Pancreas (tissue), 10 donors: ENCODE data around the gene CALCOCO2. TPM values are rescaled to one million over a fixed set of nuclear protein-coding genes. Genes with fewer than 3 reads are reported as not detected.

Experiments used
- ATAC-seq, 4 donors: fragments of 200-7000 bp; cut with Tn5 transposase; one replicate each; pipeline versions ENCODE4 v1.8.0 to v1.9.1; 2020; ENCODE audit warnings: mild to moderate bottlenecking in 4 of 4, moderate library complexity in 4 of 4
- DNase-seq, 6 donors: peaks; one replicate each; pipeline ENCODE4 v3.0.0-alpha.2; 2020
- FAIRE-seq: peaks from 2 replicates; lab custom pipeline; 2012; peaks lifted over from hg19 to GRCh38; lab: Jason Lieb, UNC
- H3K27ac ChIP-seq, 4 donors: fragments of 200-600 bp; sonication (generic); 1 replicate in 3 of 4; 2 replicates in 1 of 4; pipeline versions ENCODE4 v1.5.0 to v1.8.0; 2020
- H3K27me3 ChIP-seq, 4 donors: fragments of 200-600 bp; one replicate each; pipeline ENCODE4 v1.8.0; 2021
- H3K36me3 ChIP-seq, 3 donors: fragments of 200-600 bp; sonication (generic) in 1 of 3; one replicate each; pipeline versions ENCODE4 v1.5.0 to v1.8.0; 2020 to 2021
- H3K4me1 ChIP-seq, 3 donors: fragments of 200-600 bp; one replicate each; pipeline ENCODE4 v1.8.0; 2021
- H3K4me3 ChIP-seq, 4 donors: fragments of 200-600 bp; sonication (generic) in 2 of 4; one replicate each; pipeline versions ENCODE4 v1.5.0 to v1.8.0; 2020 to 2021
- H3K9me3 ChIP-seq, 4 donors: fragments of 200-600 bp; one replicate each; pipeline ENCODE4 v1.8.0; 2021
- WGBS, 2 donors: extraction: QIAGEN DNeasy Blood & Tissue Kit; methylation state at CpG; one replicate each; pipeline ENCODE4 v1.1.7; 2013; 5-methylcytosine and 5-hydroxymethylcytosine counted together
- intact Hi-C, 3 donors: fragments of 100-400 bp; cut with DNase I; formaldehyde crosslinking; loops; one replicate each; pipeline versions ENCODE4 v1.11.1 to v1.14.2; 2022
- polyA plus RNA-seq, 2 donors: library from polyadenylated mRNA; stranded (reverse); fragments of 200-250 nt; gene quantifications; one replicate each; pipeline ENCODE4 v1.2.3, GENCODE V29; 2013
- total RNA-seq, 6 donors: library from RNA; stranded (reverse); fragmentation: NEBNext Ultra II Directional in 4 of 6; extraction: Animal tissue kit (Norgen Biotek cat#: 25700) in 4 of 6; gene quantifications; one replicate each; pipeline versions ENCODE4 v1.2.1 to v1.2.4, GENCODE V29; 2021 to 2023
- TF ChIP-seq, protein P1 (sequence below), 4 donors: fragments of 200-600 bp; sonication (generic) in 3 of 4; IDR thresholded peaks; one replicate each; pipeline versions ENCODE4 v1.5.0 to v1.8.0; 2021; ENCODE audit warnings: antibody characterized with exemption in 4 of 4
- donor health status: healthy with polysubstance abuse.
- donor health status: DM: no; HTN: no; CAD: no; lungs with moderate emphysema.
- donor health status: DM: no; HTN: no; CAD: no.
- donor health status: control.
- donor health status: control.
- donor health status: Bipolar disorder and iron deficiency.
- donor health status: DM: yes; HTN: yes; CAD: no.
- donor health status: DM: no; HTN: no; CAD: no.
- donor health status: DM: no; HTN: no; CAD: no.
- donor health status: DM: yes; HTN: yes; CAD: no.

Gene CALCOCO2
- total and polyA plus RNA-seq, 8 donors, result 31.2 to 66.0 (median 57.4) TPM

- intact Hi-C loops, result no loop called here
- ATAC-seq (no peak), DNase-seq (no peak), FAIRE-seq (no peak)
- Histone ChIP-seq H3K9me3 (no peaks in the 10 kb centered on the region), H3K4me1 (peaks cover 0 to 16% (median 4%) of the 10 kb centered on the region in 3 donors), H3K27ac (peak overlapping the region in 1 of 4 donors; percentile 69), H3K4me3 (no peak overlapping the region), H3K27me3 (no peaks in the 10 kb centered on the region), H3K36me3 (peaks cover 0 to 27% (median 3%) of the 10 kb centered on the region in 3 donors)
- TF ChIP-seq, protein P1, sequence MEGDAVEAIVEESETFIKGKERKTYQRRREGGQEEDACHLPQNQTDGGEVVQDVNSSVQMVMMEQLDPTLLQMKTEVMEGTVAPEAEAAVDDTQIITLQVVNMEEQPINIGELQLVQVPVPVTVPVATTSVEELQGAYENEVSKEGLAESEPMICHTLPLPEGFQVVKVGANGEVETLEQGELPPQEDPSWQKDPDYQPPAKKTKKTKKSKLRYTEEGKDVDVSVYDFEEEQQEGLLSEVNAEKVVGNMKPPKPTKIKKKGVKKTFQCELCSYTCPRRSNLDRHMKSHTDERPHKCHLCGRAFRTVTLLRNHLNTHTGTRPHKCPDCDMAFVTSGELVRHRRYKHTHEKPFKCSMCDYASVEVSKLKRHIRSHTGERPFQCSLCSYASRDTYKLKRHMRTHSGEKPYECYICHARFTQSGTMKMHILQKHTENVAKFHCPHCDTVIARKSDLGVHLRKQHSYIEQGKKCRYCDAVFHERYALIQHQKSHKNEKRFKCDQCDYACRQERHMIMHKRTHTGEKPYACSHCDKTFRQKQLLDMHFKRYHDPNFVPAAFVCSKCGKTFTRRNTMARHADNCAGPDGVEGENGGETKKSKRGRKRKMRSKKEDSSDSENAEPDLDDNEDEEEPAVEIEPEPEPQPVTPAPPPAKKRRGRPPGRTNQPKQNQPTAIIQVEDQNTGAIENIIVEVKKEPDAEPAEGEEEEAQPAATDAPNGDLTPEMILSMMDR (IDR thresholded peaks at IDR 0.05), result no peak
- 72 to 89% methylated on average over 3 of the region's 3 CpGs for WGBS, 2 donors
Observed at GRCh38 chr17:48840441-48840840, 9.6 kb downstream of the CALCOCO2 start.

DNA sequence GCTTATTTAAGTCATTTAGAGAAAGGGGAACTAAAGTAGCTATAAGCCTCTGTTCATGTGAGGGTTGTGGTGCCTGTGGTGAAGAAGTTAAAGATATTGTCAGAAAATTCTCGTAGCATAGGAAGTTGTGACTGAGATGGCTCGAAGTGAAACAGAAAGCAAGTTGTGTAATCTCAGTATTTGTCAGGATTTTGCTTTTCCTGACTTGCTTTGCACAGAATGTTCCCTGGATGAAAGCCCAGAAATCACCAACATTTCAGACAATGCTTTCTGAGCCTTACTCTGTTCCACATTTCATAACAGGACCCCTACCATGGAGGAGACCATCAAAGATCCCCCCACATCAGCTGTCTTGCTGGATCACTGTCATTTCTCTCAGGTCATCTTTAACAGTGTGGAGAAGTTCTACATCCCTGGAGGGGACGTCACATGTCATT, 10.6 kb downstream of the CALCOCO2 start:
- Histone ChIP-seq H3K4me3 (no peak overlapping the region), H3K9me3 (no peaks in the 10 kb centered on the region), H3K27me3 (no peaks in the 10 kb centered on the region), H3K27ac (peak overlapping the region in 2 of 4 donors; percentile 64 to 69), H3K36me3 (peaks cover 0 to 35% (median 3%) of the 10 kb centered on the region in 3 donors), H3K4me1 (peaks cover 0 to 16% (median 4%) of the 10 kb centered on the region in 3 donors)
- TF ChIP-seq, protein P1 (IDR thresholded peaks at IDR 0.05), result no peak
- no peak for FAIRE-seq
- intact Hi-C loops, result no loop called here
- ATAC-seq, result peak; percentile 50 to 88 (median 81)
- DNase-seq, result no peak
- 33% methylated on average over 3 of the region's 3 CpGs for WGBS, 2 donors

DNA sequence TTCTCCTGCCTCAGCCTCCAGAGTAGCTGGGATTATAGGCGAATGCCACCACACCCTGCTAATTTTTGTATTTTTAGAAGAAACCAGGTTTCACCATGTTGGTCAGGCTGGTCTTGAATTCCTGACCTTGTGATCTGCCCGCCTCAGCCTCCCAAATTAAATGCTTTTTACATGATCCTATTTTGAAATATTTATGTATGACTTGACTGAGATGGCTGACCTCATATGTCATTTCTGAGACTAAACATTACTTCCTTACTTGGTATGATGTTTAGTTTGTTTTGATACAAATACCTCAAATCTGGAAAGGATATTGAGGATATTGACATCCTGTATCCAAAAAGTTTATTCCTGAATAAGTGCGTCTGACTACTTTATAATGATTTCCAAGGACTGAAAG, 11.9 kb downstream of the CALCOCO2 start:
- FAIRE-seq (no peak), DNase-seq (no peak), ATAC-seq (no peak)
- peaks cover 0 to 16% (median 4%) of the 10 kb centered on the region in 3 donors for H3K4me1 ChIP-seq
- TF ChIP-seq, protein P1 (IDR thresholded peaks at IDR 0.05), result no peak
- peaks cover 0 to 37% (median 3%) of the 10 kb centered on the region in 3 donors for H3K36me3 ChIP-seq
- H3K9me3 ChIP-seq, result no peaks in the 10 kb centered on the region
- no peak overlapping the region for H3K4me3 ChIP-seq
- H3K27me3 ChIP-seq, result no peaks in the 10 kb centered on the region
- intact Hi-C loops, result no loop called here
- 89 to 93% methylated on average over 3 of the region's 3 CpGs for WGBS, 2 donors
- H3K27ac ChIP-seq, result no peak overlapping the region

GRCh38 chr17:48843187-48843900, 12.5 kb downstream of the CALCOCO2 start:
- H3K9me3 ChIP-seq, result no peaks in the 10 kb centered on the region
- H3K27me3 ChIP-seq, result no peaks in the 10 kb centered on the region
- 83 to 84% methylated on average over 6 of the region's 6 CpGs for WGBS, 2 donors
- H3K4me3 ChIP-seq, result no peak overlapping the region
- TF ChIP-seq, protein P1 (IDR thresholded peaks at IDR 0.05), result no peak
- DNase-seq, result no peak
- FAIRE-seq, result no peak
- no peak overlapping the region for H3K27ac ChIP-seq
- no peak for ATAC-seq
- intact Hi-C loops, result no loop called here
- H3K4me1 ChIP-seq, result peaks cover 0 to 16% (median 4%) of the 10 kb centered on the region in 3 donors
- peaks cover 0 to 43% (median 3%) of the 10 kb centered on the region in 3 donors for H3K36me3 ChIP-seq

DNA sequence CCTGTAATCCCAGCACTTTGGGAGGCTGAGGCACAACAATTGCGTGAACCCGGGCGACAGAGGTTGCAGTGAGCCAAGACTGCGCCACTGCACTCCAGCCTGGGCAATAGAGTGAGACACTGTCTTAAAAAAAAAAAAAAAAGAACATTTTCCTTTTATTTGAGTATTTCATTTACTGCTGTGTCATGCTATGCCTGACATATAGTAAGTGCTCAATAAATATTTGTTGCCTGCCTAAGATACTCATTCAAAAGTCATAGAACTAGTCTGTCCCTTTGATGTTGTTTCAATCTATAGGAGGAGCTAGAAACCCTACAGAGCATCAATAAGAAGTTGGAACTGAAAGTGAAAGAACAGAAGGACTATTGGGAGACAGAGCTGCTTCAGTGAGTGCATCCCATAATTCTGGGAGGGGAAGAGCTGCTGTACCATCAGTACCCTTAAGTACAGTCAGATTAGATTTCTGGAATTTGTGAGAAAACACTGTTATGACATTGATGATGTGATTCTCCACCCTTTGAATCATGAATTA, 20.0 kb downstream of the CALCOCO2 start:
- ATAC-seq (no peak), FAIRE-seq (no peak), DNase-seq (no peak)
- no peaks in the 10 kb centered on the region for H3K4me1 ChIP-seq
- 94 to 97% methylated on average over 4 of the region's 4 CpGs for WGBS, 2 donors
- peaks cover 0 to 51% (median 22%) of the 10 kb centered on the region in 3 donors for H3K36me3 ChIP-seq
- no peaks in the 10 kb centered on the region for H3K27me3 ChIP-seq
- TF ChIP-seq, protein P1 (IDR thresholded peaks at IDR 0.05), result no peak
- intact Hi-C loops, result no loop called here
- no peak overlapping the region for H3K27ac ChIP-seq
- H3K4me3 ChIP-seq, result no peak overlapping the region
- no peaks in the 10 kb centered on the region for H3K9me3 ChIP-seq
